GM19467 (cell line): ENCODE results near the gene COL16A1.

Experiments used
- ATAC-seq: cut with Tn5 transposase; IDR thresholded peaks from one replicate; pipeline ENCODE4 v1.9.1; 2021; ENCODE audit warnings: mild to moderate bottlenecking, moderate library complexity; ENCODE audit not compliant: unreplicated experiment

COL16A1 gene

GRCh38 chr1:31689379-31689778 is 14.4 kb downstream of the COL16A1 start:
- no peak for ATAC-seq

GRCh38 chr1:31688233-31688918 is 15.4 kb downstream of the COL16A1 start:
- ATAC-seq, result no peak

- no peak for ATAC-seq
These were observed 16.2 kb downstream of the COL16A1 start for GRCh38 chr1:31687601-31688000.

- no peak for ATAC-seq
These were observed 18.0 kb downstream of the COL16A1 start for GRCh38 chr1:31685795-31686194.

- no peak for ATAC-seq
These were observed 19.8 kb downstream of the COL16A1 start for GRCh38 chr1:31683997-31684396.

- ATAC-seq, result no peak
These were observed 22.4 kb downstream of the COL16A1 start for GRCh38 chr1:31681415-31681814.

GRCh38 chr1:31679676-31680230 is 24.1 kb downstream of the COL16A1 start:
- no peak for ATAC-seq

GRCh38 chr1:31679091-31679490 is 24.7 kb downstream of the COL16A1 start:
- ATAC-seq, result no peak

GRCh38 chr1:31678681-31679080 is 25.1 kb downstream of the COL16A1 start:
- no peak for ATAC-seq

GRCh38 chr1:31677949-31678348 is 25.9 kb downstream of the COL16A1 start:
- no peak for ATAC-seq

GRCh38 chr1:31677401-31677800 is 26.4 kb downstream of the COL16A1 start:
- no peak for ATAC-seq

GRCh38 chr1:31675756-31676155 is 28.1 kb downstream of the COL16A1 start:
- ATAC-seq, result no peak

GRCh38 chr1:31675161-31675560 is 28.7 kb downstream of the COL16A1 start:
- no peak for ATAC-seq

- ATAC-seq, result no peak
These were observed 29.2 kb downstream of the COL16A1 start for GRCh38 chr1:31674626-31675025.

GRCh38 chr1:31673433-31673832 is 30.4 kb downstream of the COL16A1 start:
- ATAC-seq, result no peak

GRCh38 chr1:31672986-31673385 is 30.8 kb downstream of the COL16A1 start:
- no peak for ATAC-seq

- no peak for ATAC-seq
These were observed 32.1 kb downstream of the COL16A1 start for GRCh38 chr1:31671561-31672201.

GRCh38 chr1:31671147-31671546 is 32.7 kb downstream of the COL16A1 start:
- no peak for ATAC-seq

GRCh38 chr1:31670593-31670964 is 33.2 kb downstream of the COL16A1 start:
- ATAC-seq, result no peak

GRCh38 chr1:31669786-31670592 is 33.8 kb downstream of the COL16A1 start:
- ATAC-seq, result no peak

- no peak for ATAC-seq
These were observed 34.4 kb downstream of the COL16A1 start for GRCh38 chr1:31669433-31669785.
